ENCODE data around the gene SIGLEC5. TPM values are rescaled to one million over a fixed set of nuclear protein-coding genes. Genes with fewer than 3 reads are reported as not detected.

SIGLEC5 gene
- total RNA-seq, 1 donor from 2014 or later: not detected

- DNase-seq: no peak
These were observed 2.6 kb downstream of the SIGLEC5 start for GRCh38 chr19:51627491-51628138.

DNA sequence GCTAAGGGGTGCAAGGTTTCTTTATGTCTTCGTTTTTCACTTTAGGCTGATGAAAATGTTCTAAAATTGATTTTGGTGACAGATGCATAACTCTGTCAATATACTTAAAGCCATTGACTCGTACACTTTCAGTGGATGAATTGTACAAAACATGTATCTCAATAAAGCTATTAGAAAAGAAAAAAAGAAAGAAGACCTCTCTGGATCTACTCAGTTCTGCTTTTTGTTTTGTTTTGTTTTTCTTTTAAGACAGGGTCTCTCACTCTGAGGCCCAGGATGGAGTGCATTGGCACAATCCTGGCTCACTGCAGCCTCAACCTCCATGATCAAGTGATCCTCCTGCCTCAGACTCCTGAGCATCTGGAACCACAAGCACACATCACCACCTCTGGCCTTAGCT, 3.5 kb downstream of the SIGLEC5 start:
- DNase-seq: no peak

DNA sequence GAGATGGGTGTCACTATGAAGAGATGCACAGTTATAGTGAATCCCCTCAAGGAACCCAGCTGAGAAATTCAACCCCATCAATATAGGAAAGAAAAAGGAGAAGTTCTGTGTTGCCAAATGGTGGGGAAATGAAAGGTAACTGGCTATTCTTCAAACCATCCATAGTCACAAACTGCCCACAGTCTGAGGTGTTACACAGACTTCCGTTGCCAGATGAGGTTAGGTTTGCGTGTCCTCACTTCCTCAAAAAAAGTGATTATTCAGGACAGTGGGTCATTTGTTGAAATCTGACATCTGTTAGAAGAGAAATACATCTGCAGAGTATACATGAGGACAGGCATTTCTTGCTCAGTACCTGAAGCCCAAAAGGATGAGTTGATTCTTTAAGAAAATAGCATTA, 9.0 kb downstream of the SIGLEC5 start:
- DNase-seq: no peak

DNA sequence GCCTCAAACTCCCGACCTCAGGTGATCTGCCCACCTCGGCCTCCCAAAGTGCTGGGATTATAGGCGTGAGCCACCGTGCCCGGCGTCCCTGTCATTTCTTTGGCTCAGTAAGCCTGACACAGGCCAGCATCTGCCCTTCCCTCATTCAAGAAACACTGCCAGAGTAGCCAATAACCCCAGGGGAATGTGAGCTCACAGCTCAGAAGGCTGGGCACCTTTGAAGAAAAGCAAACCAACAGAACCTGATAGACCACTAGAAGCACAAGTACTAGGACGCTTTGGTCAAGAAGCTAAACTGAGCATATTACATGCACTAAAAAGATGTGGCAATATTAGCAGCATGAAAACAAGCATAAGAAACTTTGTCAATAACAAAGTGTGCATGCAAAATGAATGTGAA, 14.2 kb downstream of the SIGLEC5 start:
- no peak for DNase-seq

- no peak for DNase-seq
These were observed 15.4 kb downstream of the SIGLEC5 start for GRCh38 chr19:51614789-51615188.

DNA sequence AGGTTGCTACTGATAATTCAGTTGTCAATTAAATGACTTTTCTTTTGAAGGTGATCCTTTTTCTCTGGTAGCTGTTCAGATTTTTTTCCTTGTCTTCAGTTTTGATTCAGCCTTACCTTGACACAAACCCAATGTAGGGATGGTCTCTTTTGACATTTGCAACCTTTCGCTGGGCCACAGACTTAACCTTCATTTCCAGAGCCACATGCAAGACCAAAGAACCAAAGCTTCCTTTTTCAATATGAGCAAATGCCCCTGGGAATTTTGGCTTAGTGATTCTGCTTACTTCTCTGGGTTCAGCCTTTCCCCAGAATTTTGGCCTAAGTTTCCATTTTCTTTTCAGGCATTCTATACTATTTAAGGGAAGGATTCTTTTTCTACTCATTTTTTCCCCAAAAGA, 19.6 kb downstream of the SIGLEC5 start:
- DNase-seq: no peak

DNA sequence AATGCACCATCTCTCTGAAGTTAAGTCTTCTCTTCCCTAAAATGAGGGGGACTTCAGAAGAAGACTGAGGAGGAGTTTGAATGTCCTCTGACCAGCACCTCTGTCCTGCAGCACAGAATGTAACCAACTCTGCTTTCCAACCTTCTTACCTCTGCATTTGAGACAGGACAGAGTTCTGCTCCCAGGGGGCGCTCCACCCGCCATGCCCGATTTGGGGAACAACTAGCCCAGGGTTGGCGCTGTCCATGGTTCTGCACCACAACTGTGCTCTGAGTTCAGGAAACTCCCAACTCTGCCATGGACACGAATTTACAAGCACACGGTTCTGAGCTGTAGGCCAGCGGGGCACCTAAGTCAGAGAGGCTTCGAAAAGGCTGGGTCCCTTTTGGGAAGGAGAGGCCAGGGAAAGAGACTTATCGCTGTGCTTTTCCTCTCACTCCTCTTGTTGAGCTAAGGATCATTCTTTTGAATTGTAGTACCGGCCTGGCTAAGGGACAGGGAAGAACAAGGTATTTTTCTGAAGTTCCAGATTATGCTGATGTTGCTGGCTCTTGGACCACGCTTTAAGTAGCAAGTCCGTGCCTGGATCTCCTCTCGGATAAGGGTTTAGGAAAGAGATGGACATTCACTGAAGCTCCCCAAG, 22.2 kb downstream of the SIGLEC5 start:
- peak; percentile 88 for DNase-seq

DNA sequence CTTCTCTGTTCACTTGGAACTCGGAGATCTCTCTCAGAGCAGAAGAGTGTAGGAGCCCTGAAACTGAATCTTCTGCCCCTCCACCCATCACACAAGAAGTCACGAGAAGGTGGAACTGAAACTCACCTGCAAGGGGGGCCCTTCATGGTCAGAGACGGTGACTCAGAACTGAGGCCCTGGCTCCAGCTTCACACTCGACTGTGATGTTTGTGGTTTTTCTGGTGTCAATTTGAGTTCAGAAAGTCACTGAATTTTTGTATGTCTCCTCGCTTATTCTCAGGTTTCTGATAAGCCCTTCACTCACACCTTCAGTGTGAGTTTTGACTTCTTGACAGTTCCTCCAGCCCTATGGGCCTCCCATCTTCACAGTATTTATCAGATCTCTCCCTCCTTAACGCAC, 23.1 kb downstream of the SIGLEC5 start:
- no peak for DNase-seq

- DNase-seq: no peak
These were observed 27.9 kb downstream of the SIGLEC5 start for GRCh38 chr19:51602189-51602854.

GRCh38 chr19:51600940-51601580, 29.1 kb downstream of the SIGLEC5 start:
- no peak for DNase-seq

DNA sequence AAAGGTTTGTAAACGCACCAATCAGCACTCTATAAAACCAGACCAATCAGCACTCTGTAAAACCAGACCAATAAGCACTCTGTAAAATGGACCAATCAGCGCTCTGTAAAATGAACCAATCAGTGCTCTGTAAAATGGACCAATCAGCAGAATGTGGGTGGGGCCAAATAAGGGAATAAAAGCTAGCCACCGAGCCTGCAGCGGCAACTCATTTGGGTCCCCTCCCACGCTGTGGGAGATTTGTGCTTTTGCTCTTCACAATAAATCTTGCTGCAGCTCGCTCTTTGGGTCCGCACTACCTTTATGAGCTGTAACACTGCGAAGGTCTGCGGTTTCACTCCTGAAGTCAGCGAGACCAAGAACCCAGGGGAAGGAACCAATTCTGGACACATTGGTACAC, 31.1 kb downstream of the SIGLEC5 start:
- DNase-seq: no peak

DNA sequence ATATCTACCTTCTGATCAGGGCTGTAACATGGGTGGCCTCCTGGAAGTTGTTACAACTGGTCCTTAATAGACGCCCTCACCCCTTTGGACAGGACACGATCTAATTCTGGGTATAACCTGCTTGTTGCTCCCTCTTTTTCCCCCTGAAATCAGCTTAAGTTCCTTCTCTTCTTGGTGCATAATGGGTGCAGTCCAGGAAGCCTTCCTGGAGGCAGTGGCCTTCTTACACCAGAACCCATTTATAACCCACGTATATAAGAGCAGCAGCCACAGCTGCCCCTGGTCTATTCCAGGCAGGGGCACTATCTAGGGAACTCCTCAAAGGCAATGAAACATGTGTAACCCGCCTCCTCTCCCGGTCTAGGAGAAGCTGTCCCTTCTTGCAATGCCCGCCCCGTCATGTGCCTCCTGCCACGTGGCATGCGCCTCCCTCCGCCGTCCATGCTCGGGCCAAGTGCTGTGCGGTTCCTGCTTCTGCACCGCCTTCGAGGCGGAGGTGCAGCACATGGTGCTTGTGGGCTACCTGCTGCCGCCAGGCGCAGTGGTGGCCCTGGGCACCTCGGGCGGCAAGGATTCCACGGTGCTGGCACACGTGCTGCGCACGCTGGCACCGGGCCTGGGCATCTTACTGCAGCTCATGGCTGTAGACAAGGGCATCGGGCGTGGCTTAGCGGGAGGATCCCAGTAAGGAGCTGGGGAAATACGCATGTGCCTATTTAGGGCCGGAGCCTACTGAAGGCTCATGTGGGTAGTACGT, 31.9 kb downstream of the SIGLEC5 start:
- no peak for DNase-seq

- DNase-seq: no peak
These were observed 34.7 kb downstream of the SIGLEC5 start for GRCh38 chr19:51595190-51596175.

- no peak for DNase-seq
These were observed 35.5 kb downstream of the SIGLEC5 start for GRCh38 chr19:51594774-51595109.

DNA sequence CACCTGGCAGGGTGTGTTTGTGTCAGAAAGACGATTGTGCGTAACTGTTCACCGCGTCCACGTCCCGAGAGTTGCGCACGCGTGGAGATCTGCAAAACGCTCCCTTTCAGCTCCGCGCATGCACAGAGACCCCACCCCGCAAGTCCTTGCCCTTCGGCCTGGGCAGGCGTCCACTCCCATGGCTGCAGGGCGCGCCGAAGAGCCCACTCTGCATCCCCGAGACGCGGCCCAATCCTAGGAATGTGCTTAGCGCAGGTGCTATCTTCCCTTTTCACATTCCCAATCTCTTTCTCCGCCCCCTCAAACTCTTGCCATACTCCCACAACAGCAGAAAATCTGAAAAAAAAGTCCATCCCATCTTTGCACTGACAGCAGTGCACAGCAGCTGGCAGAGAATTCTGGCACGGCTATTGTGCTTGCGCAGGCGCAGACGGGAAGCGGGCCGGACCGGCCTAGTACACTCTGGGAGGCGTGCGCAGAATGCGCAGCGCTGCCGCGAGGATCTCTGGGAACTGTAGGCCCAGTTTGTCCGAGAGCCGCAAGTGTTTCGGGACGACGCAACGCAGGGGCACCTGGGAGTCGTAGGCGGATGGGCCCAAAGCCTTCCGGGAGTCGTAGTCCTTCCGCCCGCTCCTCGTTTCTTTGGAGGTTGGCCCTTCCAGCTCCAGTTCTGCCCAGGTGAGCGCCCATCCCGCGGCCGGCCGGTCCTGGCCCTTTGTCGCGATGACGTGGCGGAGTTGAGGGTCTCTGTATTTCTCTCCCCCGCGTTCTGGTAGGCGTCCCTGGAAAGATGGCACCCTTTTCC, 36.0 kb downstream of the SIGLEC5 start:
- DNase-seq: peak; percentile 98

GRCh38 chr19:51593138-51593890, 36.9 kb downstream of the SIGLEC5 start:
- no peak for DNase-seq

DNA sequence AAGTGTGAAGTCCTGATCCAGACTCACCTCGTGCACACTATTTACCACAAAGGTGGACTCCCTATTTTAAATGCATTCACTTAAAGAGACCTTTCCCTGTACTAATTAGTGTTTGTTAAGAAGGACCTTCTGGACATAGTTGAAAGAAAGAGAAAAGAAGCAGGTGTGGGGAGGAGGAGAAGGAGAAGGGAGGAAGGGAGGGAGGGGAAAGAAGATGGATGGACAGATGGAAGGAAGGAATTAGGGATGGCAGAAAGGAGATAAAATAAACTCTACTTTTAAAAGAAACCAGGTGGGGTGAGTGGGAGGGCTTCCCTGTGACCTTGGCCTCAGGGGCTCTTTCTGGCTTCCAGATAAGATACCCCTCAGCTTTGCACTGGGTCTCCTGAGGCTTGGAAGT, 37.7 kb downstream of the SIGLEC5 start:
- DNase-seq: no peak

GRCh38 chr19:51590441-51590840, 39.8 kb downstream of the SIGLEC5 start:
- DNase-seq: no peak

DNA sequence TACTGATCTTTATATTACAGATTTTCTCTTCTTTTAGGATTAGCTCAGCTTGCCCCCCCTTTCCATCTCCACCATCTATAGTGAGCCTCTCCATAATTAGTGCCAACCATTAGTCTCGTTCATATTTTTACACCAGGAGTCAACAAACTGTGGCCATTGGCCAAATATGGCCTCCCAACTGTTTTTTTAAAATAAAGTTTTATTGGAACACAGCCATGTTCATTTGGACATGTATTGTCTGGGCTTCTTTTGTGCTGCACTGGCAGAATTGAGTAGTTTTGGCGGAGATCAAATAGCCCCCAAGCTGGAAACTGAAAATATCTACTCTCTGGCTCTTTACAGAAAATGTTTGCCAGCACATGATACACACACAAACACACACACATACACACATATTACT, 40.7 kb downstream of the SIGLEC5 start:
- DNase-seq: no peak
